Upper lobe of right lung (tissue), 1 donor: ENCODE data around the gene ZNF747. TPM values are rescaled to one million over a fixed set of nuclear protein-coding genes. Genes with fewer than 3 reads are reported as not detected.

Experiments
- ATAC-seq: fragments of 200-7000 bp; cut with Tn5 transposase; one replicate; pipeline ENCODE4 v1.9.1; 2020; ENCODE audit warnings: mild to moderate bottlenecking, moderate library complexity
- DNase-seq: peaks from one replicate; pipeline ENCODE4 v3.0.0-alpha.2; 2020
- H3K27ac ChIP-seq: fragments of 200-600 bp; one replicate; pipeline ENCODE4 v1.8.0; 2022
- H3K27me3 ChIP-seq: fragments of 200-600 bp; one replicate; pipeline ENCODE4 v1.8.0; 2022; ENCODE audit warnings: mild to moderate bottlenecking
- H3K36me3 ChIP-seq: fragments of 200-600 bp; one replicate; pipeline ENCODE4 v1.8.0; 2022
- H3K4me1 ChIP-seq: fragments of 200-600 bp; one replicate; pipeline ENCODE4 v1.8.0; 2022
- H3K4me3 ChIP-seq: fragments of 200-600 bp; one replicate; pipeline ENCODE4 v1.8.0; 2022; ENCODE audit warnings: mild to moderate bottlenecking
- H3K9me3 ChIP-seq: fragments of 200-600 bp; one replicate; pipeline ENCODE4 v1.8.0; 2022
- CTCF ChIP-seq: fragments of 200-600 bp; IDR thresholded peaks from one replicate; pipeline ENCODE4 v1.8.0; 2022; ENCODE audit warnings: antibody characterized with exemption
- intact Hi-C: fragments of 100-400 bp; cut with DNase I; formaldehyde crosslinking; loops from one replicate; pipeline ENCODE4 v1.11.0; 2022
- total RNA-seq: library from RNA; stranded (reverse); fragmentation: NEBNext Ultra II Directional; extraction: Animal tissue kit (Norgen Biotek cat#: 25700); gene quantifications from one replicate; pipeline ENCODE4 v1.2.1, GENCODE V29; 2021
- donor health status: DM: no; HTN: yes; CAD: no; lungs with severe emphysema.

The ZNF747 gene
- total RNA-seq, 1 donor from 2014 or later = 11.5 TPM

- ATAC-seq (no peak), DNase-seq (no peak)
- no peaks in the 10 kb centered on the region for H3K27me3 ChIP-seq
- H3K4me1 ChIP-seq = no peaks in the 10 kb centered on the region
- no peak for TF ChIP-seq CTCF
- no peak overlapping the region for H3K27ac ChIP-seq
- peaks cover 21% of the 10 kb centered on the region for H3K36me3 ChIP-seq
- intact Hi-C loops = no loop called here
- H3K9me3 ChIP-seq = no peaks in the 10 kb centered on the region
- H3K4me3 ChIP-seq = no peak overlapping the region
These were observed 31.0 kb downstream of the ZNF747 start for GRCh38 chr16:30503403-30504296.

GRCh38 chr16:30499284-30499683 lies 35.4 kb downstream of the ZNF747 start:
- Histone ChIP-seq H3K4me3 (no peak overlapping the region), H3K36me3 (peaks cover 8% of the 10 kb centered on the region), H3K27me3 (no peaks in the 10 kb centered on the region), H3K9me3 (no peaks in the 10 kb centered on the region), H3K27ac (no peak overlapping the region), H3K4me1 (no peaks in the 10 kb centered on the region)
- ATAC-seq = no peak
- no peak for TF ChIP-seq CTCF
- no peak for DNase-seq
- intact Hi-C loops = no loop called here

DNA sequence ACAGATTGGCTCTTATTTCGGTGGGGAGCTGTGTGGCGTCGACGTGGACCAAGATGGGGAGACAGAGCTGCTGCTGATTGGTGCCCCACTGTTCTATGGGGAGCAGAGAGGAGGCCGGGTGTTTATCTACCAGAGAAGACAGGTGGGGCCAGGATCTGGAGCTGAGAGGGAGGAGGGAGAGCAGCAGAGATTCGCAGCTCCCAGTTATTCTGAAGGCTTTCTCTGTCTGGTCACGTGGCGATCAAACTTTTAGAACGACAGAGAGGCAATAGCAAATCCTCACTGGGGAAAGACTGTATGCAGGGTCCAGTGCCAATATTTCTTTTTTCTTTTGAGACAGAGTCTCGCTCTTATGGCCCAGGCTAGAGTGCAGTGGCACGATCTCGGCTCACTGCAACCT lies 39.9 kb downstream of the ZNF747 start:
- DNase-seq (no peak), ATAC-seq (no peak)
- Histone ChIP-seq H3K4me3 (no peak overlapping the region), H3K4me1 (no peaks in the 10 kb centered on the region), H3K27ac (no peak overlapping the region), H3K27me3 (no peaks in the 10 kb centered on the region), H3K36me3 (no peaks in the 10 kb centered on the region), H3K9me3 (no peaks in the 10 kb centered on the region)
- intact Hi-C loops = no loop called here
- TF ChIP-seq CTCF = no peak

- Histone ChIP-seq H3K36me3 (peaks cover 4% of the 10 kb centered on the region), H3K27me3 (no peaks in the 10 kb centered on the region), H3K4me3 (no peak overlapping the region), H3K4me1 (no peaks in the 10 kb centered on the region), H3K9me3 (no peaks in the 10 kb centered on the region), H3K27ac (no peak overlapping the region)
- DNase-seq = no peak
- no peak for ATAC-seq
- intact Hi-C loops = no loop called here
- TF ChIP-seq CTCF = no peak
These were observed 40.6 kb downstream of the ZNF747 start for GRCh38 chr16:30493941-30494488.

GRCh38 chr16:30491744-30492308 lies 42.8 kb downstream of the ZNF747 start:
- intact Hi-C loops = no loop called here
- Histone ChIP-seq H3K27ac (no peak overlapping the region), H3K36me3 (peaks cover 8% of the 10 kb centered on the region), H3K4me3 (no peak overlapping the region), H3K9me3 (no peaks in the 10 kb centered on the region), H3K27me3 (no peaks in the 10 kb centered on the region), H3K4me1 (peaks cover 4% of the 10 kb centered on the region)
- TF ChIP-seq CTCF = no peak
- no peak for DNase-seq
- ATAC-seq = peak; percentile 58
